Activated CD8-positive, alpha-beta memory T cell treated with anti-CD3 and anti-CD28 coated beads, Interleukin-2, amount 10 ng/mL, durations not matched to agents 7 days and 5 days (primary cell): Measurements from ENCODE around the gene BBS9. TPM values are rescaled to one million over a fixed set of nuclear protein-coding genes. Genes with fewer than 3 reads are reported as not detected.
"Not testable (repeated sequence)": the region's sequence is repeated elsewhere in the genome, so short reads cannot be mapped to it uniquely, and the experiment has no call there.

Source experiments
- ATAC-seq: fragments of 150-1000 bp; cut with Tn5 transposase; one replicate; pipeline ENCODE4 v1.10.0; 2021; ENCODE audit warnings: moderate library complexity
- CTCF ChIA-PET: fragments of 350-600 bp; sonication (Branson Sonifier 250); formaldehyde crosslinking; loops from one replicate; lab custom pipeline; 2021; ENCODE audit warnings: antibody characterized with exemption; lab: Charles Lee
- DNase-seq: peaks from one replicate; pipeline ENCODE4 v3.0.0-alpha.2; 2020
- H3K27ac Mint-ChIP-seq: one replicate; pipeline ENCODE4 v1.8.0; 2021; ENCODE audit warnings: mild to moderate bottlenecking, mixed read lengths
- H3K27me3 Mint-ChIP-seq: one replicate; pipeline ENCODE4 v1.8.0; 2021; ENCODE audit warnings: mixed read lengths
- H3K36me3 Mint-ChIP-seq: one replicate; pipeline ENCODE4 v1.8.0; 2021; ENCODE audit warnings: mild to moderate bottlenecking, mixed read lengths
- H3K4me1 Mint-ChIP-seq: one replicate; pipeline ENCODE4 v1.8.0; 2021; ENCODE audit warnings: mixed read lengths
- H3K4me3 Mint-ChIP-seq: one replicate; pipeline ENCODE4 v1.8.0; 2021; ENCODE audit warnings: mild to moderate bottlenecking, moderate library complexity, mixed read lengths
- H3K9me3 Mint-ChIP-seq: one replicate; pipeline ENCODE4 v1.8.0; 2022; ENCODE audit warnings: low read depth, mixed read lengths
- total RNA-seq, 2 experiments: library from RNA; stranded (reverse); gene quantifications; one replicate each; pipeline ENCODE4 v1.2.3, GENCODE V29; 2021

BBS9 gene
- 10 to 100 TPM in 1 of 2 experiments, 1 to 10 TPM in 1; 9.8 to 10.2 TPM for total RNA-seq

DNA sequence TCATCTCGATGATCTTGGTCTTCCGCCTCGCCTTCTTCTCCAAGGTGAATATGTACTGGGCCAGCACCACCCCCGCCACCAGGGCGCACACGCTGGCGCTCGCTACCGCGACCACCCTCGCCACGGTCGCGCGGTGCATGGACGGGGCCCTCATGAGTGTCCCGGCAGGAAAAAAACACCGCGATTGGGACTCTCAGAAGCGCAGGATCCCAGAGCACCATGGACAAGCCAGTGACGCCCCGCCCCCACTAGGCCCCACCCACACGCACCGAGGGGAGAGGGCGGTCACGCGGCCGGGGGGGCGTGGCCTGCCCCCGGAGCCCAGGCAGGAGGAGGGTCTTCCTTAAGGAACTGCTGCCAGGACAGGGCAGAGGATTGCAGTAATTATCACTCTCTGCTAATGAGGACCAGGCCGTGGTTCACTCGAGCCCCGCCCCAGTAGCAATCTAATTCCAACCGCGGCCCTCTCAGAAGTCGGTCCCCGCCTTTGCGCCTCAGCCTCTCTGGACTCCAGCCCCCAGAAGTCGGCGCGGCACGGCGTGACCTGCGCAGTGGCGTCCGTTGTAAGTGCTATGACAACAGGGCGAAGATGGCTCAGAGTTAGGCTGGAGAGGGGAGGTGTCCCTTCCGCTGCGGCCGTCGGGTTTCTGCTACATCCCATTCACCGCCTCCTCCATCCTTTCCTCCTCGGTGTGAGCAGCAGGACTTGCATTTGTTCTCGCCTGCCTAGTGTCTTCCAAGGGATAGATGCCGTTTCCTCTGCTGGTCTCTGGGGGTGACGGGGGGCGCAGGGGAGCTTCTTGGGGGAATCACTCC lies at the start of gene BBS9:
Gene BBS9 (plus strand): TSS at position 575 of the 816 bp plus-strand sequence. CDS start 16,689 bp downstream, outside the sequence.
- peak within 1 kb of the TSS; percentile 96 for H3K4me3 Mint-ChIP-seq
- peak; percentile 98 for ATAC-seq

DNA sequence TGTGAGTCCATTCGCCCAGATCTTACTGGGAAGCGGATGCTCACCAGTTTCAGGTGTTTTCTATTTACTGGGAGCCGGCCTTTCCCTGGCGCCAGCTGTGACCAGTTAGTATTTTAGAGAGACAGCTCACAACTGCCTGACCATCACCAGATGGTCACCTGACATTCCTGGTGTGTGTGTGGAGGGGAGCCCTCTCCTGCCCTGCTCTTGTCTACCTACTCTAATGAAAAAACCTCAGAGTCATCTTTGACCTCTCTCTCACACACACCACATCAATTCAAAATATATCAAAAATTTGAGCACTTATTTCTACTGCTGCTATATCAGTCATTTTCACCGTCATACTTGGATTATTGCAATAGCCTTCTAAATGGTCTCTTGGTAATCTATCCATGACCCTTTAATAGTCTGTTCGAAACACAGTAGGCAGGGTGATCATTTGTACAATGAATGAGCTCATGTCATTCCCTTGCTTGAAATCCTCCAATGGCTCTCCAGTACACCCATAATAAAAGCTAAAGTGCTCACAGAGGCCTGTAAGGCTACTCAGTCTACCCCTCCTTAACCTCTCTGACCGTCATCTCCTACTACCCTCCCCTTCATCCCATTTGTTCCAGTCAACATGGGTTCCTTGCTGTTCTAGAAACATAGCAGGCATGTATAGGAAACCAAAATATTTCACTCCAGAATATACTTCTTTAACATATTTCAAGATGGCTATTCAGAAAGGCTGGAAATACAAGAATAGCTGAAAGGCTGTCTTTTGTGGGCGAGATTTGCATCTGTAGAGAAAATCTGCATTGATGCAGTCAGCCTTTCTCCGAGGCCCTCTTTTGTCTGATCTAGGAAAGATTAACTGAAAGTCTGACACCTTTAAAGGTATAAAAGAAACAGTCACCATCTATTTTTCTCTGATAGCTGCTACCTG lies 49.3 kb upstream of the BBS9 start:
- DNase-seq: no peak
- Mint-ChIP-seq H3K9me3 (no peaks in the 10 kb centered on the region), H3K27me3 (peaks cover 19% of the 10 kb centered on the region), H3K27ac (no peak overlapping the region), H3K4me1 (peaks cover 11% of the 10 kb centered on the region), H3K36me3 (no peaks in the 10 kb centered on the region), H3K4me3 (no peak overlapping the region)
- no peak for ATAC-seq
- CTCF ChIA-PET: no interaction called here

More for the DNA sequence above, at the start of gene BBS9:
- peaks cover 3% of the 10 kb centered on the region for H3K36me3 Mint-ChIP-seq
- H3K27ac Mint-ChIP-seq: peak within 1 kb of the TSS; percentile 83
- peak; percentile 96 for DNase-seq
- no peaks in the 10 kb centered on the region for H3K27me3 Mint-ChIP-seq
- no peaks in the 10 kb centered on the region for H3K9me3 Mint-ChIP-seq
- peaks cover 18% of the 10 kb centered on the region for H3K4me1 Mint-ChIP-seq
- CTCF ChIA-PET: interaction anchor here (0.7 to 3.2 kb wide), 3 partner anchors 20 to 283 kb away, joined by 3 to 25 read pairs (median 6); partner anchors contain the start of gene RP9

DNA sequence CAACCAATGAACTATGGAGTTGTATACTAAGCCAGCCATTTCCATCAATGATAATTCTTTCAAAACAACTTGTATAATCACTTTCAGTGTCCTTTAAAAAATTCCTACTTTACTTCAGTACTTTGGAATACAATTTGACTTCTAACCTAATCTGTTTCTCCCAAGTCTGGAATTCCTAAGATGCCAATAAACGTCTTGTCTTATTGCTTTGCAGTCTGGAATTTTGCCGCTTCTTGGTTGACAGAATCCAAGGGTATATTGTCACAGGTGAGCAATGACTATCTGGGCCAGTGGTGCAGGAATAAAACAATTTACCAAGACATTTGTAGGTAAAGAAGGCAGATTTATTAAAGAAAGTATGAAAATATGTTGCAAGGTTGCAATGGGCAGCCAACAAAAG lies 42.0 kb upstream of the BBS9 start:
- Mint-ChIP-seq H3K27ac (no peak overlapping the region), H3K9me3 (no peaks in the 10 kb centered on the region), H3K4me1 (no peaks in the 10 kb centered on the region), H3K27me3 (peaks cover 3% of the 10 kb centered on the region), H3K36me3 (no peaks in the 10 kb centered on the region), H3K4me3 (no peak overlapping the region)
- ATAC-seq (no peak), DNase-seq (no peak)
- CTCF ChIA-PET: interaction anchor here (1.6 kb wide), 1 partner anchor 21 kb away, joined by 4 read pairs; no protein-coding TSS in a partner anchor

DNA sequence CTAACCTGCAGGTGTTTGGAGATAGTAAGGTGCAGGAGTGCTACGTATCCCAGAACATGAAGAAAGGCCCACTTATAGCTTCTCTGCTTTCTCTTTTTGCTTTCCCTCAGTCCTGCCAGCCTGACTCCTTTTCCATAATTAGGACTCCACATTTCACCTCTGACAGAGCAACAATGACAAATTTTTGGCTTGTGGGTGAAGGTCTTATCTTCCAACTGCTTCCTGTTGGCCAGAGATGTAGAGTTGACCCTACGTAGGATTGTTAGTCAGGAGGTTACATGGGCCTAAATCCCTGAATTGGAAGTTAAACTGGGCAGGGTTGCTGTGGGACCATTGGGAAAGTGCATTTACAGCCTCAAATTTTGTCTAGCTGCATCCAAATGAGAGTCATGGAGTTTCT lies 41.5 kb upstream of the BBS9 start:
- H3K9me3 Mint-ChIP-seq: no peaks in the 10 kb centered on the region
- DNase-seq (no peak), ATAC-seq (no peak)
- no peaks in the 10 kb centered on the region for H3K36me3 Mint-ChIP-seq
- H3K4me1 Mint-ChIP-seq: no peaks in the 10 kb centered on the region
- CTCF ChIA-PET: interaction anchor here (1.6 kb wide), 1 partner anchor 20 kb away, joined by 4 read pairs; no protein-coding TSS in a partner anchor
- H3K27me3 Mint-ChIP-seq: peaks cover 2% of the 10 kb centered on the region
- no peak overlapping the region for H3K27ac Mint-ChIP-seq
- H3K4me3 Mint-ChIP-seq: no peak overlapping the region

DNA sequence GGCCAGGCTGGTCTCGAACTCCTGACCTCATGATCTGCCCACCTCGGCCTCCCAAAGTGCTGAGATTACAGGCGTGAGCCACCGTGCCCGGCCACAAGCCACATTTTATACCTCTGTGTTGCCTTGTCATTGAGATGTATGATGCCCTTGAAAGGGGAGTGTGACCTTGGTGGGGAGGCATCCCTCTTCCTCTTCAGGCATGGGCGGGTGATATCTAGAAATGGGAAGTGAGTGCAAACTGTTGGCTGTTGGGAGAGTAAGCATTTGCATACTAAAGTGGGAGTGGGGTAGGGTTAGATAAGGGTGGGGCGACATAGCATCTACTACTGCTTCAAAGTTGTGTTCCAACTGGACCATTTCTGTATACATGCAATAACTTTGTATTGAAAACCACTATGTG lies 40.2 kb upstream of the BBS9 start:
- ATAC-seq (no peak), DNase-seq (no peak)
- Mint-ChIP-seq H3K4me1 (no peaks in the 10 kb centered on the region), H3K36me3 (no peaks in the 10 kb centered on the region), H3K27ac (no peak overlapping the region), H3K9me3 (no peaks in the 10 kb centered on the region), H3K27me3 (no peaks in the 10 kb centered on the region), H3K4me3 (no peak overlapping the region)
- CTCF ChIA-PET: no interaction called here

DNA sequence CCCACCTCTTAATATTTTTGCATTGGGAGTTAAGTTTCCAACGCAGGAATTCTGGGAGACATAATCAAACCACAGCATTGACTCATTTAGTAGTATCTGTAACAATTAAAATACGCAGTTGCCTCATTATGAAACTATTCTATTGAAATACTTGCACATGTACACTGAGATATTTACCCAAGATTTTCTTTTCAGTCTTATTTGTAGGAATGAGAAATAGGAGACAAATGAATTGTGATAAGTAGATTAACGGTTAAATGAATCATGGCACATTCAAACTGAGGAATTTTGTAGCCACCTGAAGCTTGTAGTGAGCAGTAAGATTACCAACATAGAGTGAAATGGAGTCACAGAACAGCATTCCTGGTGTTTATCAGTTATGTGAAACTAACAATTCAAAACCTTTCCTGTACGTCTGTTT lies 38.2 kb upstream of the BBS9 start:
- Mint-ChIP-seq H3K4me1 (no peaks in the 10 kb centered on the region), H3K36me3 (peaks cover 6% of the 10 kb centered on the region), H3K27ac (no peak overlapping the region), H3K27me3 (no peaks in the 10 kb centered on the region), H3K9me3 (no peaks in the 10 kb centered on the region), H3K4me3 (no peak overlapping the region)
- no peak for DNase-seq
- CTCF ChIA-PET: no interaction called here
- no peak for ATAC-seq

DNA sequence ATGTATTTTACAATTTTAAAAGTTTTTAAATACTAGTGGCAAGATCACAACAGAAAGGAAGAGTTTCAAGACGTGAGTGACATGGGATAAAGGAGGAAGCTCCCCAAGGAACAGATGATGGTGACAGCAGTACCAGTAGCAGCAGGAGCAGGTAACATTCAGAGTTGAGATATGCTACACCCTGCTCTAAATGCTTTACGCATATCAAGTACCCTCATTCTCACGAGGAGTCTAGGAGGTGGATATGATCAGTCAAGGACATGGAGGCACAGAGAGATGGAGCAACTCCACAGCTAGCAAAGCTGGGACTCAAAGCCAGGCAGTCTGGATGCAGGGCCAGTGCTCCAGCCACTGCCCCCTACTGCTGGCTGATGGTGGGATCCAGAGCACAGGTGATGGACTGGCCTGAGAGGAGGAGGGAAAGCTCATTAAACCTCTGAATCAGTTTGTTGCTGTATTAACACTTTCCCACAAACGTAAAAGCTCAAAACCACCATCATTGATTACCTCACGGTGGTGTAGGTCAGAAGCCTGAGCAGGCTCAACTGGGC lies 37.6 kb upstream of the BBS9 start:
- ATAC-seq: no peak
- Mint-ChIP-seq H3K36me3 (peaks cover 9% of the 10 kb centered on the region), H3K27ac (no peak overlapping the region), H3K4me3 (no peak overlapping the region), H3K4me1 (no peaks in the 10 kb centered on the region), H3K9me3 (no peaks in the 10 kb centered on the region), H3K27me3 (no peaks in the 10 kb centered on the region)
- DNase-seq: no peak
- CTCF ChIA-PET: no interaction called here

DNA sequence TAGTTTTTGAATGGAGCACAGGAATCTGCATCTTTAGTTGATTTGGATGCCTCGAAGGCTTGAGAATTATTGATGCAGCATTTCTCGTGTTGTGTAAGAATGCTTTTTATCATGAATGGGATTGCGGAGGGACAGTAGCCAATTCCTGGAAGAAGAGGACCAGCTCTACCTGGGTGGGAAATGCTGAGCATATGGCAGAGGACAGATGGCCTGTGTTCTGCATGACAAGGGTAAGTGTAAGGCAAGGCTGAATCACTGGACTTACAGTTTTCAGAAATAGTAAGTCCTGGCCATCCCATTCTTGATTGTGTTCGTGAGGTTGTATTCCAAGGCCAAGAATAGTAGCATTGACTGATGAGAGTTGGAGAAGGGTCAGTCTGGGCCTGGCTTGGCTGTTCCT lies 36.1 kb upstream of the BBS9 start:
- Mint-ChIP-seq H3K27me3 (no peaks in the 10 kb centered on the region), H3K36me3 (peaks cover 16% of the 10 kb centered on the region), H3K4me3 (no peak overlapping the region), H3K27ac (no peak overlapping the region), H3K4me1 (no peaks in the 10 kb centered on the region), H3K9me3 (no peaks in the 10 kb centered on the region)
- DNase-seq (no peak), ATAC-seq (no peak)
- CTCF ChIA-PET: interaction anchor here (1.5 kb wide), 1 partner anchor 15 kb away, joined by 6 read pairs; no protein-coding TSS in a partner anchor

DNA sequence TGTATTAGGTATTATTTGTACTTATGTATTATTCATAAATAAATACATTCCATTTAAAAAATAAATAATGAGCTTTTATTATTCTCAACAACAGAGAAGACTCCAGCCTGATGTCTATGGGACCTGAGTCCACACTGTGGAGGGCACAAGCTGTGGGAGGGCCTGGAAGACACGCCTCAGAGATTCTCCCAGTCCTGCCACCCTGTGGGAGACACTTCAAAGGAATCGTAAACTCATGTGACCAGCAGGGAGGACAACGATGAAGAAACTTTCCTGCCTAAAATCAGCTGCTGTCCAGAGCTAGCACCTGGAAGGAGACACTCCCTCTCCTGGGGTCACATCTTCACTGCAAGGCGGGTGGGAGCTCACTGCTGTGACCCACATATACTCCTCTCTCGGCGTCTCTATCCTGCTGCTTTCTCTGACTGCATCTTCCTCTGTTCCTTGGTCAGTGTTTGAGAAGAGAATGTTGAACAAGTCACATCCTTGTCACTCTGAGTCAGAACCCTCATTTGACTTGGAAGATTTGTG lies 34.6 kb upstream of the BBS9 start:
- H3K4me3 Mint-ChIP-seq, H3K27ac Mint-ChIP-seq, H3K4me1 Mint-ChIP-seq, H3K9me3 Mint-ChIP-seq, DNase-seq, CTCF ChIA-PET, H3K27me3 Mint-ChIP-seq, ATAC-seq: not testable (repeated sequence)
- H3K36me3 Mint-ChIP-seq: peaks cover 25% of the 10 kb centered on the region

DNA sequence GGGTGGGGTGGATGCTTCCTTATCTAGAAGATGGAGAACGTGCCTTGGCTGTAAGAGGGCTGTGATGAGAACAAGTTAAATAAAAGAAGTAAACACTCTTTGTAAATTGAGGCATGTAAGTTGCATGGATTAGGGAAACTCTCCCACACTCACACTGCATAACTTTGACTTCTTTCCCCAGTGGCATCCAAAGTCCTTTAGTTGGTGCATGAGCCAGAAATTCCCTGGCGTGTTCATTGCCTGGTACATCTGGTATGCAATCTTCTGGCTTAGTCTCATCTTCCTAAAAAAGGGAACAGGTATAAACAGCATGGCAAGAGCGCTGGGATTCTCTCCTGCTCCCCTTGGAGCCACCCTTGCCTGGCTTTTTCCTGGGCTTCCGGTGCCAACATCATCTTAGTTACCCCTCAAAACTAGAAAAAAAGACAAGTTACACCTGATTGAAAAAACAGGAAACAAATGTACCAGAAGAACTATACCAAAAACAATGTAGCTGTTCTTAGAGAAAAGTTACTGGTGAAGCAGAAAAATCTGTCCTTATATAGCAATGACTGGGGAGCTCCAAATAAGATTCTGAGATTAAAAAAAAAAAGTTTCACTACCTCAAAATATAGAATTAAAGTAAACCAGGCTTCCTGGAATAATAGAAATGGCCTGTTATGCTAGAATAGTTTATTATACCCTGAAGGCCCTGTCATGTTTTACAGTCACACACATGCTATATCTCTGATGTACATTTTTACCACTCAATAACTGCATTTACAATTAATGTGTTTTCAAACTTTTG lies 30.0 kb upstream of the BBS9 start:
- H3K4me1 Mint-ChIP-seq: peaks cover 2% of the 10 kb centered on the region
- CTCF ChIA-PET: interaction anchor here (1.5 to 2.0 kb wide), 2 partner anchors 9 to 10 kb away, joined by 4 to 7 read pairs; partner anchors contain the start of gene RP9
- peak overlapping the region; percentile 24 for H3K27ac Mint-ChIP-seq
- no peak for DNase-seq
- no peak for ATAC-seq
- H3K36me3 Mint-ChIP-seq: peaks cover 34% of the 10 kb centered on the region
- H3K4me3 Mint-ChIP-seq: no peak overlapping the region
- H3K9me3 Mint-ChIP-seq: no peaks in the 10 kb centered on the region
- H3K27me3 Mint-ChIP-seq: no peaks in the 10 kb centered on the region

DNA sequence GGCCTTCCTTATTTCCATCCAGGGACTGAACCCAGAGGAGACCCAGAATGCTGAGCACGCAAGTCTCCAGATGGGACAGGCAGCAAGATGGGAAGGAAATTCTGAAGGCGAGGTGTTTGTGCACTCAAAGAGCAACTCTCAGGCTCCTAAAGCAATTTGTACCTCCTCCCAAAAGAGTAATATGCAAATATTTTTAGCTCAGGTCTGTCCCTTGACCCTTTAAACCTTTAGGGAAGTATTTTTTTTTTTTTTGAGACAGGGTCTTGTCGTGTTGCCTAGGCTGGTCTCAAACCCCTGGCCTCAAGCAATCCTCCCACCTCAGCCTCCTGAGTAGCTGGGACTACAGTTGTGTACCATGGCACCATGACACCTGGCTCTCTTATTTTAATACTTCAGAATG lies 28.6 kb upstream of the BBS9 start:
- H3K9me3 Mint-ChIP-seq: no peaks in the 10 kb centered on the region
- no peak overlapping the region for H3K4me3 Mint-ChIP-seq
- peaks cover 3% of the 10 kb centered on the region for H3K4me1 Mint-ChIP-seq
- no peak overlapping the region for H3K27ac Mint-ChIP-seq
- DNase-seq (no peak), ATAC-seq (no peak)
- H3K27me3 Mint-ChIP-seq: no peaks in the 10 kb centered on the region
- CTCF ChIA-PET: interaction anchor here (2.0 kb wide), 1 partner anchor 9 kb away, joined by 7 read pairs; the partner anchor contains the start of gene RP9
- H3K36me3 Mint-ChIP-seq: peaks cover 30% of the 10 kb centered on the region

DNA sequence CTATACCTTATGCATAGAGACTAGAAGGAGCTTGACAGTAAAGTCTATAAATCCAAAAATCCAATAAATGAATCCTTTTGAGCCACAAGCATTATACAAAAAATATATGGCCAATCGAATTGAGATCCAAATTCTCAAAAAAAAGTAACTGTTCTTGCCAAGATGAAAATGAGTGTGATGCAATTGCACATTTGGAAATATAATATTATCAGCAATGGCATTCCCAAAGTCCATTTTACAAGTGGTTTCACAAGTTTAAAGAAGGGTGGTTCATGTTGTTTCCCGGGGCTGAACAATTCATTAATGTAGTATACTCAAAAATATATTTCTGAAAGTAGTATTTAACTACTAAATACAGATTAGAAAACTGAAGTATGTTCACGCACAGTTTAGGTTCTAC lies 27.5 kb upstream of the BBS9 start:
- CTCF ChIA-PET: interaction anchor here (1.1 kb wide), 1 partner anchor 255 kb away, joined by 4 read pairs; no protein-coding TSS in a partner anchor
- H3K4me1 Mint-ChIP-seq: peaks cover 9% of the 10 kb centered on the region
- H3K4me3 Mint-ChIP-seq: no peak overlapping the region
- H3K27me3 Mint-ChIP-seq: no peaks in the 10 kb centered on the region
- peaks cover 23% of the 10 kb centered on the region for H3K36me3 Mint-ChIP-seq
- no peaks in the 10 kb centered on the region for H3K9me3 Mint-ChIP-seq
- ATAC-seq: no peak
- no peak overlapping the region for H3K27ac Mint-ChIP-seq
- no peak for DNase-seq
